ENCODE measurements around the gene BIN1.

GRCh38 chr2:127003070-127003800, 103.7 kb downstream of the BIN1 start:
- TF ChIP-seq CTCF (IDR thresholded peaks at IDR 0.05 in 2 of 3, conservative IDR thresholded peaks at IDR 0.05 in 1 of 3; ENCODE audit: borderline replicate concordance in 1 of 3, insufficient read depth in 1 of 3, low read depth in 2 of 3, low read length in 2 of 3) (no peak), POLR2AphosphoS5 (IDR thresholded peaks at IDR 0.05; ENCODE audit: low read depth, low read length) (no peak), JUND (IDR thresholded peaks at IDR 0.05) (no peak), TCF7L2 (IDR thresholded peaks at IDR 0.05; ENCODE audit: borderline replicate concordance, extremely low read depth, insufficient read depth, insufficient read length) (no peak), POLR2A (IDR thresholded peaks at IDR 0.05; ENCODE audit: borderline replicate concordance, extremely low read depth, insufficient read depth, insufficient read length) (no peak), SIN3A (IDR thresholded peaks at IDR 0.05; ENCODE audit: low read depth) (no peak), EZH2 (IDR thresholded peaks at IDR 0.05) (no peak), MAX (IDR thresholded peaks at IDR 0.05) (no peak), CEBPB (IDR thresholded peaks at IDR 0.05; ENCODE audit: low read depth) (no peak), REST (IDR thresholded peaks at IDR 0.05; ENCODE audit: low read depth) (no peak), EZH2phosphoT487 (IDR thresholded peaks at IDR 0.05; ENCODE audit: borderline replicate concordance) (no peak)
